ENCODE data around the gene HERPUD1.

GRCh38 chr16:56960681-56961281 is 28.8 kb downstream of the HERPUD1 start:
- TF ChIP-seq RNF219 (CRISPR knock-in tag; IDR thresholded peaks at IDR 0.05) (no peak), ZNF311 (CRISPR knock-in tag; IDR thresholded peaks at IDR 0.05) (no peak), MYC (IDR thresholded peaks at IDR 0.05; ENCODE audit: low read depth, low read length) (no peak), MYC (CRISPR knock-in tag; IDR thresholded peaks at IDR 0.05; ENCODE audit: borderline replicate concordance, low read depth) (no peak), TRIM24 (IDR thresholded peaks at IDR 0.05) (no peak)
